Neural crest cell (in vitro differentiated cells): Measurements from ENCODE around the gene KCNK7. TPM values are rescaled to one million over a fixed set of nuclear protein-coding genes. Genes with fewer than 3 reads are reported as not detected.
A peak's percentile ranks its signal among the peaks of the same experiment; 100 is the strongest.

Source experiments
- DNase-seq: peaks from one replicate; pipeline ENCODE4 v3.0.0; 2021; ENCODE audit warnings: low read depth, mixed read lengths, low spot score
- H3K27ac Mint-ChIP-seq: one replicate; pipeline ENCODE4 v1.8.0; 2021; ENCODE audit warnings: mild to moderate bottlenecking, mixed read lengths; ENCODE audit not compliant: unreplicated experiment
- H3K27me3 Mint-ChIP-seq: 2 replicates; pipeline ENCODE4 v1.8.0; 2021; ENCODE audit warnings: low read depth, mild to moderate bottlenecking, mixed read lengths
- H3K36me3 Mint-ChIP-seq: 2 replicates; pipeline ENCODE4 v1.8.0; 2021; ENCODE audit warnings: low read depth, mild to moderate bottlenecking, mixed read lengths
- H3K4me1 Mint-ChIP-seq: 2 replicates; pipeline ENCODE4 v1.8.0; 2021; ENCODE audit warnings: mixed read lengths
- H3K4me3 Mint-ChIP-seq: one replicate; pipeline ENCODE4 v1.8.0; 2021; ENCODE audit warnings: mild to moderate bottlenecking, mixed read lengths
- H3K9me3 Mint-ChIP-seq: 2 replicates; pipeline ENCODE4 v1.8.0; 2021; ENCODE audit warnings: mixed read lengths
- total RNA-seq: library from RNA; stranded (reverse); gene quantifications from 2 replicates; pipeline ENCODE4 v1.2.1, GENCODE V29; 2021
- TF ChIP-seq, protein P1 (sequence below): fragments of 200-600 bp; sonication (generic); conservative IDR thresholded peaks from 2 replicates; pipeline ENCODE4 v1.5.0; 2021; ENCODE audit warnings: antibody characterized with exemption, mild to moderate bottlenecking

KCNK7 gene
- total RNA-seq, 1 donor from 2014 or later = 1.0 TPM

DNA sequence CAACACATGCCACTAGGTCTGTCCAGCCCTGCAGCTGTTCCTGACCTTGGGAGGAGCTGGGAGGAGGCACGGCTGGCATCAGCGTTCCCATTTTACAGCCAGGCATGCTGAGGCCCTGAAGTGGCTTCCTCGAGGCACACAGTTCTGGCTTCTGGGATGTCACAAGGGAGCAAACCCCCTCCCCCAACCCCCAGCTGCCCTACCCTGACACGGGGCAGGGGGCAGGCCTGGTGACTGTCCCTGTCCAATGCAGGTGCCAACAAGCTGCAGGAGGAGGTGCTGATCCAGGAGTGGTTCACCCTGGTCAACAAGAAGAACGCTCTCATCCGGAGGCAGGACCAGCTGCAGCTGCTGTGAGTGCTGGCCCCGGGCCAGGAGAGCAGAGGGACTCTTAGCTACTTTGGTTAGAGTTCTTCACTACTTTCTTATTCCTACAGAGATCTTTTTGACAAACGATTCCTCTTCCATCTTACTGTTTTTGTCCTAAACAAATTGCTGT lies 5.3 kb downstream of the KCNK7 start:
- no peak for DNase-seq
- H3K9me3 Mint-ChIP-seq = no peaks in the 10 kb centered on the region
- H3K4me3 Mint-ChIP-seq = peak overlapping the region; percentile 9
- no peaks in the 10 kb centered on the region for H3K36me3 Mint-ChIP-seq
- peaks cover 26% of the 10 kb centered on the region for H3K27me3 Mint-ChIP-seq
- TF ChIP-seq, protein P1, sequence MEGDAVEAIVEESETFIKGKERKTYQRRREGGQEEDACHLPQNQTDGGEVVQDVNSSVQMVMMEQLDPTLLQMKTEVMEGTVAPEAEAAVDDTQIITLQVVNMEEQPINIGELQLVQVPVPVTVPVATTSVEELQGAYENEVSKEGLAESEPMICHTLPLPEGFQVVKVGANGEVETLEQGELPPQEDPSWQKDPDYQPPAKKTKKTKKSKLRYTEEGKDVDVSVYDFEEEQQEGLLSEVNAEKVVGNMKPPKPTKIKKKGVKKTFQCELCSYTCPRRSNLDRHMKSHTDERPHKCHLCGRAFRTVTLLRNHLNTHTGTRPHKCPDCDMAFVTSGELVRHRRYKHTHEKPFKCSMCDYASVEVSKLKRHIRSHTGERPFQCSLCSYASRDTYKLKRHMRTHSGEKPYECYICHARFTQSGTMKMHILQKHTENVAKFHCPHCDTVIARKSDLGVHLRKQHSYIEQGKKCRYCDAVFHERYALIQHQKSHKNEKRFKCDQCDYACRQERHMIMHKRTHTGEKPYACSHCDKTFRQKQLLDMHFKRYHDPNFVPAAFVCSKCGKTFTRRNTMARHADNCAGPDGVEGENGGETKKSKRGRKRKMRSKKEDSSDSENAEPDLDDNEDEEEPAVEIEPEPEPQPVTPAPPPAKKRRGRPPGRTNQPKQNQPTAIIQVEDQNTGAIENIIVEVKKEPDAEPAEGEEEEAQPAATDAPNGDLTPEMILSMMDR = no peak
- peaks cover 36% of the 10 kb centered on the region for H3K4me1 Mint-ChIP-seq
- H3K27ac Mint-ChIP-seq = no peak overlapping the region

DNA sequence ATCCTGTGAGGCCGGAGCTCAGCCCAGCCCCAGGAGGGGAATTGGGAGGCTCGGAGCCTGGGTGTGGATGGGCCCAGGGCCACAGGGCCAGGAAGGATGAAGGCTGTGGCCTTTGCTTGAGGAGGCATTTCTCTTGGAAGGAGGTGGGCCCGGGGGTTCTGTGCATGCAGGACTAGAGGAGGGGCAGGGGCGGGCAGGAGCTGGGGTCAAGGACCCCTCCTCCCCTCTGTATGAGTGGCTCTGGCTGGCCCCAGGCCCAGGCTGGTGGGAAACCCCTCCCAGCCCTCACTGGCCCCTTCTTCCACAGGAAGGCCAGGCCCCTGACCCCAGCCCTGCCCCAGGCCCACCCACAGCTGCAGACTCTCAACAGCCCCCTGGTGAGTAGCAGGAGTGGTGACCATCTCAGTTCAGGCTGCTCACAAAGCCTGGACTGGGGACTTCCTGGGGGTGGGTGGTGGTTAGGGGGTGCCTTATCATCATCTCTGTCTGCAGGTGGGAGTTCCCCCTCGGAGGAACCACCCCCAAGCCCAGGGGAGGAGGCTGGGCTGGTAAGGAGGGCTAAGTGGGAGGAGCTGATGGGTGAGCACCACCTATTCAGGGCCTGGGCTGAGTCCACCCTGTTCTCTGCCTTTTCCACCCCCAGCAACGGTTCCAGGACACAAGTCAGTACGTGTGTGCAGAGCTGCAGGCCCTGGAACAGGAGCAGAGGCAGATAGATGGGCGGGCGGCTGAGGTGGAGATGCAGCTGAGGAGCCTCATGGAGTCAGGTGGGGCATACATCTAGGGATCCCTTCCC lies 6.0 kb downstream of the KCNK7 start:
- H3K27me3 Mint-ChIP-seq = peaks cover 24% of the 10 kb centered on the region
- peak overlapping the region; percentile 41 for H3K4me3 Mint-ChIP-seq

DNA sequence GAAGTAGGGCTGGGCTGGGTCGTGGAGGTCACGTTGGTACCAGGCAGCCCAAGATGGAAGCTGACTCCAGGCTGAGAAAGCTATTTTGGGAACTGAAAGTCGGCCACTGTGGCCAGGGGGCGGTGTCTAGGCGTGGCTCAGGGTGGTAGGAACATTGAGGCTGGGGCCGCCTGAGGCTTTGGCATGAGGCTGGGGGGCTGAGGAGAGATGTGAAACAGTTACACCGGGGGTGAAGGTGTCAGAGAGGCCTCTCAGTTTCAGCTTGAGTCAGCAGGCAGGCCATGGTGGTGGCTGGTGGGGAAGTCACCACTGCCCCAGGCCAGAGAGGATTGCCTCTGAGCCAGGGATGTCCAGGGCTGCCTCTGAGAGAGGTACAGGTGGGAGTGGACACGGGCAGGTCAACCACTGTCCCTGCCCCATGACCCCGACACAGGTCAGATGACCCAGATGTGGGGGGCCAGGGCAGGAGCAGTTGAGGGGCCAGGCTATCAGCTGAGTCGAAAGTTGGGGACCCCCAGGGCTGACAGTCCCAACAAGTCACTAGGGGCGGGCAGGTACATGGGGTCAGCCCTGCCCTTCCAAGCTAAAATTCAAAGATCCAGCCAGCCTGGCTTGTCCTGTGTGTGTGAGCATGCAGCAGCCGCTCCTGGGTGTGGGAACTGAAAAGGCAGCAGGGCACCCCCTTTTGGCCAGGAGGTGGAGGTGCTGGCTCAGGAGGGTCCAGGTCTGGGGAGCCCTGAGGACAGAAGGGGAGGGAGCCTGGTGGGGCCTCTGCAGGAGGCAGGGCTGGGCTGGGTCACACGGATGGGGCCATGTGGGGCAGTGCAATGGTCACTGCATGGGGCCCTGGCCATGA lies 7.2 kb downstream of the KCNK7 start:
- H3K4me3 Mint-ChIP-seq = no peak overlapping the region
- DNase-seq = no peak
- TF ChIP-seq, protein P1 = peak; percentile 53
- H3K36me3 Mint-ChIP-seq = no peaks in the 10 kb centered on the region
- H3K4me1 Mint-ChIP-seq = peaks cover 36% of the 10 kb centered on the region
- H3K27ac Mint-ChIP-seq = peak overlapping the region; percentile 57
- no peaks in the 10 kb centered on the region for H3K9me3 Mint-ChIP-seq
- peaks cover 19% of the 10 kb centered on the region for H3K27me3 Mint-ChIP-seq

More for the DNA sequence above, 6.0 kb downstream of the KCNK7 start:
- DNase-seq = no peak
- TF ChIP-seq, protein P1 = no peak
- H3K4me1 Mint-ChIP-seq = peaks cover 36% of the 10 kb centered on the region
- H3K36me3 Mint-ChIP-seq = no peaks in the 10 kb centered on the region
- peak overlapping the region; percentile 83 for H3K27ac Mint-ChIP-seq
- no peaks in the 10 kb centered on the region for H3K9me3 Mint-ChIP-seq

DNA sequence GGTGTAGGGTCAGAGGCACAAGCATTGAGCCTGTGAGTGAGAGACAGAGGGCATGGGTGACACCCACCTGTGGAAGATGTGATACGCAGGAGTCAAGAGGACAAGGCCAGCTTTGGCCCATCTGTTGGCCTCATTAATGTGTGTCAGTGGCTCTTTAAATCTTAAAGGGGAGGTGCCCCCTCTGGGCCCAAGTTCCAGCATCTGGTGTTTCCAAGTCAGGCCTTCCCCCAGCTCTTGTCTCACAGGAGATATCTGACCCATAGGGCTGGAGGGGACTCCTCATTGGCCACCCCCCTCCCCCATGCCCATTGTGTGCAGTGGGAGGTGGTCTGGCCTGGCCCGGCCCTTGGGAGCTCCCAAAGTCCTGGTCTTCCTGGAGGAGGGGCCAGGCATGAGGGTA lies 8.9 kb downstream of the KCNK7 start:
- DNase-seq = no peak
- Mint-ChIP-seq H3K27me3 (peaks cover 10% of the 10 kb centered on the region), H3K4me1 (peaks cover 42% of the 10 kb centered on the region), H3K36me3 (no peaks in the 10 kb centered on the region), H3K27ac (no peak overlapping the region), H3K4me3 (peak overlapping the region; percentile 41), H3K9me3 (no peaks in the 10 kb centered on the region)
- TF ChIP-seq, protein P1 = no peak

DNA sequence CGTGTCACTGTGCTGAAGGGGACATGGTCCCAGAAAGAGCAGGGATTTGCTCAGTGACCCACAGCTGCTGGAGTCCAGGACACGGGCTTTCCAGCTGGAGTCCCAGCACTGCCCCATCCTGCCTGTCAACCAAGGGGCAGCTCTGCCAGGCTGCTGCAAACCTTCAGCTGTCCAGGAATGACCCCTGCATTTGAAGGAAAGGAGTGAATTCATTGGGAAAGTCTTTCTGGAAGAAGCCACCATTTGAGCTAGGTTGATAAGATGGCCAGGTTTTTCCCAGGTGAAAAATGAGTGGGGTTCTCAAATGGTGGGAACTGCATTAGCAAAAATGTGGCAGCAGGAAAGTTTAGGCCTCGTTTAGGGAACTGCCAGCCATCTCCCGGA lies 9.4 kb downstream of the KCNK7 start:
- DNase-seq = no peak
- TF ChIP-seq, protein P1 = no peak
- peaks cover 39% of the 10 kb centered on the region for H3K4me1 Mint-ChIP-seq
- no peaks in the 10 kb centered on the region for H3K36me3 Mint-ChIP-seq
- H3K27ac Mint-ChIP-seq = no peak overlapping the region
- H3K4me3 Mint-ChIP-seq = peak overlapping the region; percentile 41
- H3K9me3 Mint-ChIP-seq = no peaks in the 10 kb centered on the region
- peaks cover 7% of the 10 kb centered on the region for H3K27me3 Mint-ChIP-seq
